Small intestine (tissue), 7 donors: Measurements from ENCODE around the gene KLK11. TPM values are rescaled to one million over a fixed set of nuclear protein-coding genes. Genes with fewer than 3 reads are reported as not detected.

Experiments
- DNase-seq, 2 donors: peaks; one replicate each; pipeline versions ENCODE4 v3.0.0 to v3.0.0-alpha.2; 2013
- FAIRE-seq: peaks from 2 replicates; lab custom pipeline; 2012; peaks lifted over from hg19 to GRCh38; lab: Jason Lieb, UNC
- H3K27ac ChIP-seq, 3 donors: one replicate each; pipeline ENCODE4 v1.5.1; 2013; ENCODE audit warnings: low read length in 2 of 3, mild to moderate bottlenecking in 2 of 3, control low read depth in 1 of 3, inconsistent platforms in 1 of 3, low read depth in 1 of 3, moderate library complexity in 1 of 3
- H3K27me3 ChIP-seq, 3 donors: one replicate each; pipeline ENCODE4 v1.6.1; 2013; ENCODE audit warnings: low read length in 3 of 3, inconsistent platforms in 1 of 3; ENCODE audit not compliant: control insufficient read depth in 3 of 3, insufficient read depth in 3 of 3
- H3K36me3 ChIP-seq, 3 donors: one replicate each; pipeline ENCODE4 v1.6.1; 2013; ENCODE audit warnings: low read length in 3 of 3, inconsistent platforms in 1 of 3, low read depth in 1 of 3, mild to moderate bottlenecking in 1 of 3, moderate library complexity in 1 of 3; ENCODE audit not compliant: control insufficient read depth in 3 of 3, insufficient read depth in 2 of 3
- H3K4me1 ChIP-seq, 3 donors: one replicate each; pipeline ENCODE4 v1.6.1; 2013; ENCODE audit warnings: low read length in 2 of 3, inconsistent platforms in 1 of 3, low read depth in 1 of 3, mild to moderate bottlenecking in 1 of 3, moderate library complexity in 1 of 3; ENCODE audit not compliant: control insufficient read depth in 3 of 3, insufficient read depth in 2 of 3
- H3K4me3 ChIP-seq, 3 donors: one replicate each; pipeline ENCODE4 v1.5.1; 2013; ENCODE audit warnings: low read length in 3 of 3, control low read depth in 1 of 3, inconsistent platforms in 1 of 3, low read depth in 1 of 3, mild to moderate bottlenecking in 1 of 3, moderate library complexity in 1 of 3
- H3K9me3 ChIP-seq, 2 donors: one replicate each; pipeline ENCODE4 v1.6.1; 2013; ENCODE audit warnings: low read depth in 1 of 2, low read length in 1 of 2; ENCODE audit not compliant: control insufficient read depth in 2 of 2, insufficient read depth in 1 of 2
- WGBS, 3 donors: extraction: QIAGEN DNeasy Blood & Tissue Kit; methylation state at CpG; one replicate each; pipeline ENCODE4 v1.1.7; 2013; 5-methylcytosine and 5-hydroxymethylcytosine counted together
- polyA plus RNA-seq, 4 donors: library from polyadenylated mRNA; stranded (reverse) in 3 of 4; unstranded in 1 of 4; fragments of 200-250 nt in 3 of 4; fragments of 120-200 nt in 1 of 4; gene quantifications; one replicate each; pipeline versions ENCODE4 v1.2.1 to v1.2.3, GENCODE V29; 2013
- donor health status: healthy with polysubstance abuse.
- donor health status: control.
- donor health status: control.
- donor health status: Bipolar disorder and iron deficiency.
- donor health status: healthy.

The KLK11 gene
- polyA plus RNA-seq, 4 donors = 0.67 to 1.4 (median 0.90) TPM

GRCh38 chr19:51036519-51036918, 10.1 kb upstream of the KLK11 start:
- Histone ChIP-seq H3K4me3 (no peak overlapping the region), H3K9me3 (no peaks in the 10 kb centered on the region), H3K27me3 (peaks cover 0 to 4% (median 0%) of the 10 kb centered on the region in 3 donors), H3K27ac (no peak overlapping the region), H3K4me1 (no peaks in the 10 kb centered on the region), H3K36me3 (no peaks in the 10 kb centered on the region)
- DNase-seq (no peak), FAIRE-seq (no peak)
- WGBS, 3 donors = 35 to 58% (median 47%) methylated on average over 9 of the region's 9 CpGs

GRCh38 chr19:51034704-51035103, 8.3 kb upstream of the KLK11 start, which contains the start of gene KLK12:
Gene KLK12, minus strand, starts transcription at chr19:51035002. Its CDS starts 381 bp downstream, at chr19:51034621.
- no peaks in the 10 kb centered on the region for H3K4me1 ChIP-seq
- no peaks in the 10 kb centered on the region for H3K36me3 ChIP-seq
- H3K9me3 ChIP-seq = no peaks in the 10 kb centered on the region
- no peak within 1 kb of the TSS for H3K27ac ChIP-seq
- WGBS, 3 donors = 29 to 37% (median 30%) methylated on average over 11 of the region's 11 CpGs
- DNase-seq (no peak), FAIRE-seq (no peak)
- peaks cover 0 to 4% (median 0%) of the 10 kb centered on the region in 3 donors for H3K27me3 ChIP-seq
- H3K4me3 ChIP-seq = no peak within 1 kb of the TSS

- 91 to 93% (median 92%) methylated on average over 25 to 28 of the region's 28 CpGs for WGBS, 3 donors
- H3K36me3 ChIP-seq = no peaks in the 10 kb centered on the region
- H3K4me3 ChIP-seq = no peak overlapping the region
- no peaks in the 10 kb centered on the region for H3K4me1 ChIP-seq
- H3K27me3 ChIP-seq = peaks cover 0 to 8% (median 0%) of the 10 kb centered on the region in 3 donors
- no peaks in the 10 kb centered on the region for H3K9me3 ChIP-seq
- no peak overlapping the region for H3K27ac ChIP-seq
- FAIRE-seq (no peak), DNase-seq (no peak)
These were observed 5.4 kb upstream of the KLK11 start for GRCh38 chr19:51031880-51032225.

- 69 to 87% (median 72%) methylated on average over 7 of the region's 7 CpGs for WGBS, 3 donors
- DNase-seq (no peak), FAIRE-seq (no peak)
- no peaks in the 10 kb centered on the region for H3K36me3 ChIP-seq
- H3K4me1 ChIP-seq = no peaks in the 10 kb centered on the region
- peaks cover 0 to 8% (median 0%) of the 10 kb centered on the region in 3 donors for H3K27me3 ChIP-seq
- H3K4me3 ChIP-seq = no peak overlapping the region
- H3K9me3 ChIP-seq = no peaks in the 10 kb centered on the region
- no peak overlapping the region for H3K27ac ChIP-seq
These were observed 4.9 kb upstream of the KLK11 start for GRCh38 chr19:51031220-51031879.

GRCh38 chr19:51030631-51031030, 4.2 kb upstream of the KLK11 start:
- WGBS, 3 donors = 75 to 81% (median 78%) methylated on average over 13 of the region's 13 CpGs
- no peak for FAIRE-seq
- Histone ChIP-seq H3K36me3 (no peaks in the 10 kb centered on the region), H3K27me3 (peaks cover 0 to 8% (median 0%) of the 10 kb centered on the region in 3 donors), H3K27ac (no peak overlapping the region), H3K4me1 (no peaks in the 10 kb centered on the region), H3K4me3 (no peak overlapping the region), H3K9me3 (no peaks in the 10 kb centered on the region)
- no peak for DNase-seq

GRCh38 chr19:51029718-51030117, 3.3 kb upstream of the KLK11 start:
- H3K27me3 ChIP-seq = peaks cover 0 to 10% (median 0%) of the 10 kb centered on the region in 3 donors
- no peaks in the 10 kb centered on the region for H3K36me3 ChIP-seq
- H3K4me1 ChIP-seq = no peaks in the 10 kb centered on the region
- 62 to 83% (median 64%) methylated on average over 2 of the region's 2 CpGs for WGBS, 3 donors
- H3K27ac ChIP-seq = no peak overlapping the region
- DNase-seq = no peak
- no peaks in the 10 kb centered on the region for H3K9me3 ChIP-seq
- no peak for FAIRE-seq
- no peak overlapping the region for H3K4me3 ChIP-seq

GRCh38 chr19:51027873-51028272, 1.5 kb upstream of the KLK11 start:
- WGBS, 3 donors = 41 to 62% (median 56%) methylated on average over 5 of the region's 5 CpGs
- H3K4me3 ChIP-seq = no peak overlapping the region
- no peaks in the 10 kb centered on the region for H3K9me3 ChIP-seq
- H3K27ac ChIP-seq = no peak overlapping the region
- peaks cover 0 to 10% (median 0%) of the 10 kb centered on the region in 3 donors for H3K27me3 ChIP-seq
- no peaks in the 10 kb centered on the region for H3K36me3 ChIP-seq
- no peak for DNase-seq
- FAIRE-seq = no peak
- H3K4me1 ChIP-seq = no peaks in the 10 kb centered on the region

GRCh38 chr19:51027126-51027806, 850 bp upstream of the KLK11 start:
- H3K27me3 ChIP-seq = peaks cover 0 to 10% (median 0%) of the 10 kb centered on the region in 3 donors
- no peaks in the 10 kb centered on the region for H3K36me3 ChIP-seq
- 17 to 35% (median 27%) methylated on average over 12 to 14 of the region's 14 CpGs for WGBS, 3 donors
- H3K27ac ChIP-seq = no peak overlapping the region
- no peaks in the 10 kb centered on the region for H3K9me3 ChIP-seq
- DNase-seq = no peak
- FAIRE-seq = no peak
- H3K4me3 ChIP-seq = no peak overlapping the region
- H3K4me1 ChIP-seq = no peaks in the 10 kb centered on the region
